Activated T-helper 2 cell treated with anti-CD3 and anti-CD28 coated beads, Interferon-gamma antibody, Interleukin-2, Interleukin-4, amounts not matched to agents 10 μg/mL and 5 μg/mL and 100 μg/mL, durations not matched to agents 14 hours and 24 hours and 36 hours (primary cell): ENCODE measurements around the gene PTPRD. TPM values are rescaled to one million over a fixed set of nuclear protein-coding genes. Genes with fewer than 3 reads are reported as not detected.
"Not testable (repeated sequence)": the region's sequence is repeated elsewhere in the genome, so short reads cannot be mapped to it uniquely, and the experiment has no call there.

Experiments used
- DNase-seq: peaks from one replicate; pipeline ENCODE4 v3.0.0; 2021; ENCODE audit warnings: low spot score
- H3K27ac Mint-ChIP-seq: one replicate; pipeline ENCODE4 v1.8.0; 2021; ENCODE audit warnings: mixed read lengths
- H3K27me3 Mint-ChIP-seq: one replicate; pipeline ENCODE4 v1.8.0; 2021; ENCODE audit warnings: low read depth, mixed read lengths
- H3K36me3 Mint-ChIP-seq: one replicate; pipeline ENCODE4 v1.8.0; 2021; ENCODE audit warnings: low read depth, mixed read lengths
- H3K4me1 Mint-ChIP-seq: one replicate; pipeline ENCODE4 v1.8.0; 2021; ENCODE audit warnings: low read depth, mixed read lengths
- H3K4me3 Mint-ChIP-seq: one replicate; pipeline ENCODE4 v1.8.0; 2021; ENCODE audit warnings: low read depth, mild to moderate bottlenecking, moderate library complexity, mixed read lengths
- H3K9me3 Mint-ChIP-seq: one replicate; pipeline ENCODE4 v1.8.0; 2021; ENCODE audit warnings: mixed read lengths
- intact Hi-C: fragments of 100-400 bp; cut with micrococcal nuclease; formaldehyde crosslinking; loops from one replicate; pipeline ENCODE4 v1.15.1; 2023
- total RNA-seq: library from RNA; stranded (reverse); gene quantifications from 2 replicates; pipeline ENCODE4 v1.2.3, GENCODE V29; 2022

Gene PTPRD
- total RNA-seq, 1 donor from 2014 or later, result 1.5 TPM

DNA sequence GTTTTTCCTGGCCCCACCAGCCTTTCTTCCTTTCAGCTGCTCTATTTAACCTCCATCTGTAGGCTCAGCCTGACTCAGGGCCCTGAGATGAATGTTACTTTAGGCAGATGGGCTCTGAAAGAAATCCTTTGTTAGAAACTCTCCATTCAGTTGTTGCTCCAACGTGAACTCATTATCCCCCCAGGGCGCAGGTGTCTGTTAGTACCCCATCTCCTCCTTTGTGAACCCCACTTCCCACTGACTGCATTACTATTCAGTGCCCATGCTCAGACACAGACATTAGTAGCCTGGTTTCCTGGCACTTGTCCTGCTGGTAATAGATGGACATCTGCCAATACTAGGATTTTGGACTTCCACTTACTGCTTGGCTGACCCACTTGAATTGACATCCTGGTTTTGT is 1271.6 kb downstream of the PTPRD start:
- intact Hi-C loops, result no loop called here
- Mint-ChIP-seq H3K4me1 (no peaks in the 10 kb centered on the region), H3K4me3 (no peak overlapping the region), H3K27ac (no peak overlapping the region), H3K9me3 (no peaks in the 10 kb centered on the region), H3K27me3 (no peaks in the 10 kb centered on the region), H3K36me3 (no peaks in the 10 kb centered on the region)
- no peak for DNase-seq

DNA sequence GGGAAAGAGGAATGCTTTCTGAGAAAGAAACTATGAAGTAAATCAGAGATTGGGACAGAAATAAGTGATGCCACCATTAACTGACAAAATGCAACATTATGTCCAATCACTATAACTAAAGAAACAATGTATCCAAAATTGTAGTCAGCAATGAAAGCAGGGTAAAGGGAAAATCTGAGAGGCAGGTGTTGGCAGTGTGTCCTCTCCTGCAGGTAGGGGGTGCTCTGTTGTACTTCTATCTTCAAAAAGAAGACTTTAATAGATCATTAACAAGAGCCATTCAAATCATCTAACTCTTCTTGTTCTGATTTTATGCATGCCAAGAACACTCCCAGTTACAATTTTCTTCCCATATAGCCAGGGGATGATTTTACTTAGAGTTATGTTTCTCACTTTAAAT is 1275.7 kb downstream of the PTPRD start:
- Mint-ChIP-seq H3K9me3 (no peaks in the 10 kb centered on the region), H3K36me3 (no peaks in the 10 kb centered on the region), H3K4me1 (no peaks in the 10 kb centered on the region), H3K4me3 (no peak overlapping the region), H3K27me3 (no peaks in the 10 kb centered on the region), H3K27ac (no peak overlapping the region)
- intact Hi-C loops, result no loop called here
- no peak for DNase-seq

DNA sequence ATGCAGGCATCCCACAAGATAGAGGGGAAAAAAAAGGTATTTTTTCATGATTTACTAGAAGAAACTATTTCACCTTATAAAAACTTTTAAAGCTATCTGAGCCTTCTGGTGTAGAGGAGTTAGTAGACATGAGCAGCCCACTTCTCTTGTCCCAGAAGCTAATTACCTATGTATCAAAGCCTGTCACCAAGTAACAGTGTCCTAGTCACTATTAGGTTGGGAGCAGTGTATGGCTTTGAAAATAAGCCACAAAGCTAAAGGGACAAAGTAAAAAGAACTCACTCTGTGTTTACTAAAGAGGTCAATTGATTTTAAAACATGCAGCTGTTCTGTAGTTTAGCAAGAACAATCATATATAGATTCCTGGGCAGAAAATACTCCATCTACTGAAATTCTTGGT is 1286.1 kb downstream of the PTPRD start:
- Mint-ChIP-seq H3K4me1 (no peaks in the 10 kb centered on the region), H3K9me3 (peaks cover 10% of the 10 kb centered on the region), H3K36me3 (no peaks in the 10 kb centered on the region), H3K4me3 (no peak overlapping the region), H3K27ac (no peak overlapping the region), H3K27me3 (no peaks in the 10 kb centered on the region)
- DNase-seq, result no peak
- intact Hi-C loops, result no loop called here

DNA sequence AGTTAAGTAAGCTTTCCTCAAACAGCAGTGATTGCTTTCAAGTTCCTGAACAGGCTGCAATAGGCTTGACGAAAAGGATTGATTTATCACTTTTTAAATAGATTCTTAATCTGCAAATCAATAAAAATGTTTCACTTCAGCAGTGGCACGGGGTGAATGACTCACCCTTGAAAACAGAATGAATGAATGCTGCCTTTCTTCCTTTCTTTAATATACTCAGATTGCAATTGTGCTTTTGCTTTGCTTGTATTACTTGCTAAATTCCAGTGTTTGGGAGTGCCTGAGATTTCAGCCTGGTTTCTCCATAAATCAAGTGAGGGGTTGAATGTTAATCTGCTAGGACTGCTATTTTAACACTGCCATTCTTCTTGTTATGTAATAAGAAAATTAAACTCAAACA is 1293.8 kb downstream of the PTPRD start:
- Mint-ChIP-seq H3K27me3 (no peaks in the 10 kb centered on the region), H3K36me3 (no peaks in the 10 kb centered on the region), H3K4me3 (no peak overlapping the region), H3K27ac (no peak overlapping the region), H3K4me1 (no peaks in the 10 kb centered on the region), H3K9me3 (peaks cover 13% of the 10 kb centered on the region)
- intact Hi-C loops, result no loop called here
- no peak for DNase-seq

DNA sequence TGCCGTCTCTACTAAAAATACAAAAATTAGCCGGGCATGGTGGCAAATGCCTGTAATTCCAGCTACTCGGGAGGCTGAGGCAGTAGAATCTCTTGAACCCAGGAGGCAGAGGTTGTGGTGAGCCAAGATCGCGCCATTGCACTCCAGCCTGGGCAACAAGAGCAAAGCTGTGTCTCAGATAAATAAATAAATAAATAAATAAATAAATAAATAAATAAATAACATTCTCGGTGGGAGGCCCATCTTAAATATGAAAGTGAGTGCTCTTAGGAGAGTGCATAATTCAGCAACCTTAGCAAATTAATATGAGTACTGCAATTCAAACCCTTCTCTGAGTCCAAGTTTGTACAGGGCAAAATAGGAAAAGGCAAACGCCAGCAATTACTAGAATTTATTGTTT is 1302.1 kb downstream of the PTPRD start:
- intact Hi-C loops, H3K4me3 Mint-ChIP-seq, H3K36me3 Mint-ChIP-seq, H3K27me3 Mint-ChIP-seq, H3K9me3 Mint-ChIP-seq, H3K4me1 Mint-ChIP-seq, H3K27ac Mint-ChIP-seq, DNase-seq: not testable (repeated sequence)

DNA sequence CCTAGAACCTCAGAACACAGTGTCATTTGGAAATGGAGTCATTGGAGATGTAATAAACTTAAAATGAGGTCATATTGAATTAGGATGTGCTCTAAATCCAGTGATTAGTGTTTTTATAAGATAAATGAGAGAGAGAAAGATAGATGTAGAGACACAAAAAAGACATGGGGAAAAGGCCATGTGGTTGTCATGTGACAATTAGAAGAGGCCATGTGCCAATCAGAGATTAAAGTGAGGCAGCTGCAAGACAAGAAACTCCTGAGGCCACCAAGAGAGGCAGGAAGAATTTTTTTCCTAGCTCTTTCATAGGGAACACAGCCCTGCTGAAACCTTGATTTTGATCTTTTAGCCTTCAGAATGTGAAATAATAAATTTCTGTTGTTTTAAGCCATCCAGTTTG is 1307.2 kb downstream of the PTPRD start:
- Mint-ChIP-seq H3K36me3 (no peaks in the 10 kb centered on the region), H3K27me3 (no peaks in the 10 kb centered on the region), H3K4me3 (no peak overlapping the region), H3K9me3 (no peaks in the 10 kb centered on the region), H3K4me1 (no peaks in the 10 kb centered on the region), H3K27ac (no peak overlapping the region)
- intact Hi-C loops, result no loop called here
- no peak for DNase-seq

DNA sequence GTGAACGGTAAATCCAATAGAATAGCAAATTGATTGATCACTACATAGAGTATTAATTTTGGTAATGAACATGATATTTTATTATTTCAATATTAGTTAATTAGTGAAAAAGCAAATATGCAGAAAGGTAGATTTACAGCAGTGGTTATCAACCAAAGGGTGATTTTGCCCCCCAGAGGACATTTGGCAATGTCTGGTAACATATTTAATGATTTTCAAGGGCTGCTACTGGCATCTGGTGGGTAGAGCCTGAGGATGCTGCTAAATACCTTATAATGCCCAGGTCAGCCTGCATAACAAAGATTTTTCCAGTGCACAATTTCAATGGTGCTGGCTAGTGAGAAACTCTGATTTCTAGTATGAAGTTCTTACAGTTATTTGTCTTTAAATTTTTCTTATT is 1313.7 kb downstream of the PTPRD start:
- no peaks in the 10 kb centered on the region for H3K4me1 Mint-ChIP-seq
- H3K36me3 Mint-ChIP-seq, result no peaks in the 10 kb centered on the region
- no peaks in the 10 kb centered on the region for H3K9me3 Mint-ChIP-seq
- no peak for DNase-seq
- intact Hi-C loops, result no loop called here
- no peak overlapping the region for H3K27ac Mint-ChIP-seq
- no peaks in the 10 kb centered on the region for H3K27me3 Mint-ChIP-seq
- H3K4me3 Mint-ChIP-seq, result no peak overlapping the region

DNA sequence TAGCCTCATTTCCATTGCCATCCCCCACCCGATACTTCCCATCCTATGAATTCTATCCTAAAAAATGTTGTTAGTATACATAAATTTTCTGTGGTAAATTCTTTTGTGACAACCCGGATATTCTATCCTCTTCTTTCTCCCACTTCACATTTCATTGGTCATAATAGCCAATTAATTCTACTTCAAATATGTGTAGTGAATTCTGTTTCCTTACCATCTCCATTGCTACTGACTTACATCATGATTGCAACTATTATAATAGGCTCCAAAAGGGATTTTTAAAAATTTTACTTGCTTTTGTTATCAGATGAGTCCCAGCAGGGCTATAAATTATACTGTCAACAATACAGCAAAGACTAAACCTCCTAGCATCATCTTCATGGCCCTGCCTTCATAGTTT is 1326.8 kb downstream of the PTPRD start:
- no peaks in the 10 kb centered on the region for H3K27me3 Mint-ChIP-seq
- peaks cover 5% of the 10 kb centered on the region for H3K9me3 Mint-ChIP-seq
- no peak overlapping the region for H3K4me3 Mint-ChIP-seq
- intact Hi-C loops, result no loop called here
- no peaks in the 10 kb centered on the region for H3K36me3 Mint-ChIP-seq
- H3K27ac Mint-ChIP-seq, result no peak overlapping the region
- no peak for DNase-seq
- H3K4me1 Mint-ChIP-seq, result no peaks in the 10 kb centered on the region

DNA sequence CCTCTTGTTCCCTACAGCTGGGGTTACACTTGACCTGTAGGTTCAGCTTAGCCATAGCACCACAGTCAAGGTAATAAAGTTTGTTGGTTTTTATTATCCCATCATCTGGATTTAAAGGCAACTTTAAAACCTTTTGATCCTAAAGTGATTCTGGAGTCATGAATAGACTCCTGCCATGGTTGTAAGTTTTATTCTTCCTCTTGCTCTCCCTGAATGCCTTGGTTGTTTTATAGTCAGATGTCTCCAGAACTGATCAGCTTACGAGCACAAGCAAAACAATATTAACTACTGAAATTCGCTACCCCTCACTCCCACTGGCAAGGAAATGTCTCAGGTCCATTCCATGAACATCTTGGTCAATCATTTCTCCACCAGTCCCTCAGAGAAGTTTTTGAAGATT is 1328.6 kb downstream of the PTPRD start:
- Mint-ChIP-seq H3K4me1 (no peaks in the 10 kb centered on the region), H3K27me3 (no peaks in the 10 kb centered on the region), H3K36me3 (no peaks in the 10 kb centered on the region), H3K4me3 (no peak overlapping the region), H3K9me3 (peaks cover 5% of the 10 kb centered on the region), H3K27ac (no peak overlapping the region)
- intact Hi-C loops, result no loop called here
- DNase-seq, result no peak

DNA sequence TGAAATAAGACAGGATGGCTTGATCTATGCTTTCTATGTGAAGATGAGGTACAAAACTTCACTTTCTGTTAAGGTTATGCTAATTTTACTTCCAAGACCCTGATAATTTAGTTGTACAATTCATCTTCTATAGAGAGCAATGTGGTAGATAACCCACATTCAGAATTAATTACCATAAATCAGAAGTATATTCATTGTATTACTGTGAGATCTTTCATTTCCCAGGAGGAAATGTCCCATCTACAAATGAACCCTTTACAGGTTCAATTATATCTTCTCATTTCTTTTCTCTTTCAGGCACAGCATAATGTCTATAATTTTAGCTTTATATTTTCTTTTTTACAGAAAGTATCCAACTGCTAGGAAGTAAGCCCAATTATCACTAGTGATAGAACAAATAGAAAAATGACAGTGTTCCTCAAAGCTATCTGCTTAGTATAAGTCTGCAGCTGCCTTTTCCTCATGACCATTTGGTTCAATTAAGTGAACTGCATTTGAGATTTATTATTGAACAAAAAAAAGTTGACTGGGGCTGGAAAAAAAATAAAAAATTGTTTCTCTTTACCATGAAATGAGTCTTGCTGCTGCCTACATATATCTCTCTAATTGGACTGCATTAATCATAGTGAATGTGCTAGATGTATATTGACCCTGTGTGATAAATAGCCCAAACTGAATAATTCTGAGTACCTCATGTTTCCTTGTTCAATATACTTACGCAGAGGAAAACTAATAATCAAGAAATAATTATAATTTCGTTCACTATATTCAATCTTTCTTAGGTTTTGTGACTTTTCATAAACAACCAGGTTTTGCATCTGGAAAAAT is 1329.4 kb downstream of the PTPRD start:
- Mint-ChIP-seq H3K36me3 (no peaks in the 10 kb centered on the region), H3K4me1 (no peaks in the 10 kb centered on the region), H3K4me3 (no peak overlapping the region), H3K27ac (no peak overlapping the region), H3K9me3 (peaks cover 5% of the 10 kb centered on the region), H3K27me3 (no peaks in the 10 kb centered on the region)
- intact Hi-C loops, result no loop called here
- DNase-seq, result no peak

DNA sequence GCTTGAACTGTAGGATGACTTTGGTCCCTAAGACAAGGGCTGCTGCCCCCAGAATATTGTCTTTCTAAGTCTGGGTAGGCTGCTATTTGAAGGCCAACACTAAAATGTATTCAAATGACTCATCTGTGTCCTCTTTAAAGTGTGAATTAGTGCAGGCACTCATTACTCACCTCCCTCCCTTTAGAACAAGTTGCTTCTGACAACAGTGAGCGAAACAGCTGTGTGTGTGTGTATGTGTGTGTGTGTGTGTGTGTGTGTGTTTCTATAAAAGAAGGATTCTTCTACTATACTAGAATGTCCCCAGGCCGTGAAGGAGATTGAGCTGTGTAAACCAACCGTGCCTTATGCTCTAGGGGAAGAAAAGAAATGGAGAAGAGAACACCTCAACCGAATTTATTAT is 1337.2 kb downstream of the PTPRD start:
- no peak overlapping the region for H3K27ac Mint-ChIP-seq
- intact Hi-C loops, result no loop called here

DNA sequence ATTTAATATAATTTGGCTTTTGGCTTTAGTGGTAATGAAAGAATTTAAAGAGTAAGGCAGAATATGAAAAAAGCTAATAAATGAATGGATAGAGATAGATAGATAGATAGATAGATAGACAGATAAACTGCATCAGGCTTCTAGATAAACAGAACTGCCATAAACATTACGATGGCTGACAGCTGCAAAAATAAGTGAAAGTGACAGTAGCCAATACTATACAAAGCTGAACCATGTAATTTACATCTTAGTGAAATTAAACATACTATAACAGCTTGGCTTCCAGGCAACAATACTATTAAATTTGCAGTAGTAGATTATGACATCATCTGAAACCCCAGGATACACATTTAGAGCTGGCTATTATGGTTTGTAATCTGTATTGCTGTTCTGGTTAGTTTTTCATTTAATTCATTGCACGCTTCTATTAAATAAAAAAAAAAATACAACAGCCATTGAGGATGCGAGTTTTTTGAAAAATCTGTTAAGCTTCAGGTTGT is 1354.8 kb downstream of the PTPRD start:
- Mint-ChIP-seq H3K36me3 (no peaks in the 10 kb centered on the region), H3K27me3 (no peaks in the 10 kb centered on the region), H3K9me3 (peaks cover 16% of the 10 kb centered on the region), H3K4me3 (no peak overlapping the region), H3K4me1 (no peaks in the 10 kb centered on the region), H3K27ac (no peak overlapping the region)
- intact Hi-C loops, result no loop called here
- no peak for DNase-seq

More for the DNA sequence above, 1337.2 kb downstream of the PTPRD start:
- Mint-ChIP-seq H3K9me3 (no peaks in the 10 kb centered on the region), H3K4me3 (no peak overlapping the region), H3K4me1 (no peaks in the 10 kb centered on the region), H3K36me3 (no peaks in the 10 kb centered on the region), H3K27me3 (no peaks in the 10 kb centered on the region)
- DNase-seq, result no peak

DNA sequence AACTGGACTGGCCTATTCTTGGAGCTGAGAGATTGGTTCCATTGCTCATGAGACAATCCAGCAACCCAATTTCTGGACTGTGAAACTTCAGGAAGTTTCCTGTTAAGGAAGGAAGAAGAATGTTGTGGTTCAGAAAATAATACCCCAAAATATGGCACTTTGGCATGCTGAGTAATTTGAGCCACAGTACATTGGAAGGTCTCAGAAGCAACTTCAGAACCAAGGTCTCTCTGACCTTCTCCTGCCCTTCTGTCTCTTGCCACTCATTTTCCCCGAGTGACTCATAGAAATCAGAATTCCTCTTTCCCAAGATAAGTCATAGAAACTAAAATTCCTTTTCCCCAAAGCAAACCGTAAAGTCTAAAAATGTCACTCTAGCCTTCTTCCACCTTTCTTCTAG is 1366.1 kb downstream of the PTPRD start:
- Mint-ChIP-seq H3K27ac (no peak overlapping the region), H3K36me3 (no peaks in the 10 kb centered on the region), H3K27me3 (no peaks in the 10 kb centered on the region), H3K4me1 (no peaks in the 10 kb centered on the region), H3K4me3 (no peak overlapping the region), H3K9me3 (peaks cover 20% of the 10 kb centered on the region)
- intact Hi-C loops, result no loop called here
- DNase-seq, result no peak
